Fibroblast of villous mesenchyme (primary cell): ENCODE results near the gene NR6A1. TPM values are rescaled to one million over a fixed set of nuclear protein-coding genes. Genes with fewer than 3 reads are reported as not detected.

Experiments
- DNase-seq: peaks from one replicate; pipeline ENCODE4 v3.0.0-alpha.2; 2010; ENCODE audit warnings: low read depth
- H3K4me3 ChIP-seq: 2 replicates; pipeline ENCODE4 v1.5.1; 2011; ENCODE audit warnings: low read depth, mild to moderate bottlenecking, low read length
- CTCF ChIP-seq: IDR thresholded peaks from 2 replicates; pipeline ENCODE4 v1.5.1; 2012; ENCODE audit warnings: low read depth, mild to moderate bottlenecking, low read length; ENCODE audit not compliant: insufficient read depth
- total RNA-seq: library from RNA; depleted of rRNA; stranded (reverse); fragments of >200 nt; gene quantifications from 2 replicates; pipeline ENCODE4 v1.2.3, GENCODE V29; 2012

NR6A1 gene
- total RNA-seq, 1 donor: under 0.01 TPM

GRCh38 chr9:124812441-124812876 is 41.3 kb upstream of the NR6A1 start:
- TF ChIP-seq CTCF: no peak
- DNase-seq: peak; percentile 98
- H3K4me3 ChIP-seq: no peak overlapping the region

- TF ChIP-seq CTCF: no peak
- DNase-seq: peak; percentile 81
- no peak overlapping the region for H3K4me3 ChIP-seq
Observed at GRCh38 chr9:124810663-124811355, 39.7 kb upstream of the NR6A1 start.

DNA sequence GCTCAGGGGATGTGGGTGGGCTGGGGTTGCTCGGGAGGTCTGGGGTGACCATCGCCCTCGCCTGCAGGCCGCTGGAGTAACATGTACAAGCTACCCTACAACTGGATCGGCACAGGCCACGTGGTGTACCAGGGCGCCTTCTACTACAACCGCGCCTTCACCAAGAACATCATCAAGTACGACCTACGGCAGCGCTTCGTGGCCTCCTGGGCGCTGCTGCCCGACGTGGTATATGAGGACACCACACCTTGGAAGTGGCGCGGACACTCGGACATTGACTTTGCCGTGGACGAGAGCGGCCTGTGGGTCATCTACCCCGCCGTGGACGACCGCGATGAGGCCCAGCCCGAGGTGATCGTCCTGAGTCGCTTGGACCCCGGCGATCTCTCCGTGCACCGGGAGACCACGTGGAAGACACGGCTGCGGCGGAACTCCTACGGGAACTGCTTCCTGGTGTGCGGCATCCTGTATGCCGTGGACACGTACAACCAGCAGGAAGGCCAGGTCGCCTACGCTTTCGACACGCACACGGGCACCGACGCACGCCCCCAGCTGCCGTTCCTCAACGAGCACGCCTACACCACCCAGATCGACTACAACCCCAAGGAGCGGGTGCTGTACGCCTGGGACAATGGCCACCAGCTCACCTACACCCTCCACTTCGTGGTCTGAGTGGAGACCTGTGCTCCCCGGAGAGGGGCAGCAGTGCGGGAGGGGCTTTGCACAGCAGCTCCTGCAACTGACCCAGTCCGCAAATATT is 38.8 kb upstream of the NR6A1 start:
- TF ChIP-seq CTCF: no peak
- DNase-seq: no peak

DNA sequence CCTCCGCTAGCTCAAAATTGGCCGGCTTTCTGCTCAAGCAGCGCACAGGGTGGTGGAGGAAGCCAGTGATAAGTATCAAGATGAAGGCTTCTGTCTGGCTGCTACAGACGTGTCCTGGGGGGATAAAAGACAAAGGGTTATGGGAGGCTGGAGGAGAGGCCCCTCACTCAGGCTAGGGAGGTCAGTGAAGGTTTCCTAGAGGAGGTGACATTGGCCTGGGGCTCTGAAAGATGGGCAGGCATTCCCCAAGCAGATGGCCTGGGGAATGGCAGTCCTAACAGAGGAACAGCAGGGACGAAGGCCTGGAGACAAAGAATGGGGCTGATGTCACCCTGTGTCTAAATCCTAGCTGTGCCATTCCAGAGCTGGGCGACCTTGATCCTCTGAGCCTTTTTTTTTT is 38.1 kb upstream of the NR6A1 start:
- no peak for TF ChIP-seq CTCF
- no peak for DNase-seq
- no peak overlapping the region for H3K4me3 ChIP-seq

More for the DNA sequence above, 38.8 kb upstream of the NR6A1 start:
- H3K4me3 ChIP-seq: no peak overlapping the region

DNA sequence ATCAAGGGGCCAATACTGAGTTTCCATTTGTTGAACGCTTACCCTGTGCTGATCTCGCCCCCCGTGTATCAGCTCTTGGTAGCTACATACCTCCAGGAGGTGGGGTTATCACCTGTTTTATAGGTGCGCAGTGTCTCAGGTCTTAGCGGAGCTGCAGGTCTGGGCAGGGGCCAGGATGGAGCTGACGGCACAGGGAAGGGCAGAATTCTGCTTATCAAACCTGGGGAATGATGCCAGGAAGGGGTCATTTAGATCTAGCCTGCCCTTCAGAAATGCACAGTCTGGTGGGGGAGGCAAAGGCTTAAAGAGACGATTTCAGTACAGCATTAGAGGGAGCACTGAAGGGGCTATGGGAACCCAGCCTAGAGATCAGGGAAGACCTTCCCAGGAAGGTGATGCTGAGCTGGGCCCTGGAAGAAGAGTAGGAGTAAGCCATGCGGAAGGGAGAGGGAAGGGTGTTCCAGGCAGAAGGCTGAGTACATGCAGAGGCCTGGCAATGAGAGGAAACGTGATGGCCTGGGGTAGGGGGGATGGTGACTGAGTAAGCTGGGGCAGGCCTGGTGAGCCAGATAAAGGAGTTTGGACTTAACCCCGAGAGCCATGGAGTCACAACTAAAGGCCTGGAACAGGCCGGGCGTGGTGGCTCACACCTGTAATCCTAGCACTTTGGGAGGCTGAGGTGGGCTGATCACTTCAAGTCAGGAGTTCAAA is 37.3 kb upstream of the NR6A1 start:
- TF ChIP-seq CTCF: no peak
- DNase-seq: no peak
- no peak overlapping the region for H3K4me3 ChIP-seq

DNA sequence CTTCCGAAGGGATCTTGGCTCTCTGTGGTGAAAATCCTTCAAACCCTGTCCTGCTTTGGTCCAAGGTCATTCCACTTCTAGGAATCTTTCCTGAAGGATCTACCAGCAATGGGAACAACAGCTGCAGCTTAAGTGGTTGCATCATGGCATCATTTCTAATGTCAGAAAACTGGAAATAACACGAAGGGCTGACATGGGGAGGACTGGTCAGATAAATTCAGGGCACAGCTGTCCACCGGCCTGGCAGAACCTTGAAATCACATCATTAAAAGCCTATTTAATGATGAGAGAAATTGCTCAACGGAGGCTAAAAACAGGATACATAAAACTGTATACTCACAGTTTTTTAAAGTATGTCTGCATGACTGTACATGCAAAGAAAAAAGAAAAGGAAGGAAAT is 34.1 kb upstream of the NR6A1 start:
- peak; percentile 66 for DNase-seq

More for the DNA sequence above, 34.1 kb upstream of the NR6A1 start:
- H3K4me3 ChIP-seq: no peak overlapping the region
- no peak for TF ChIP-seq CTCF
